Kidney epithelial cell (primary cell): ENCODE measurements around the gene PRKCA. TPM values are rescaled to one million over a fixed set of nuclear protein-coding genes. Genes with fewer than 3 reads are reported as not detected.

Source experiments
- DNase-seq: peaks from one replicate; pipeline ENCODE4 v3.0.0-alpha.2; 2010; ENCODE audit warnings: low read depth
- H3K27me3 ChIP-seq: 2 replicates; pipeline ENCODE4 v1.6.0; 2011; ENCODE audit warnings: low read length; ENCODE audit not compliant: control insufficient read depth, insufficient read depth
- H3K36me3 ChIP-seq: 2 replicates; pipeline ENCODE4 v1.5.1; 2011; ENCODE audit warnings: low read length; ENCODE audit not compliant: control insufficient read depth, insufficient read depth
- H3K4me3 ChIP-seq: 2 replicates; pipeline ENCODE4 v1.5.1; 2011; ENCODE audit warnings: low read depth, mild to moderate bottlenecking, control low read depth, low read length
- CTCF ChIP-seq: IDR thresholded peaks from 2 replicates; pipeline ENCODE4 v1.5.1; 2011; ENCODE audit warnings: mild to moderate bottlenecking, moderate library complexity, low read length, control low read depth, inconsistent platforms; ENCODE audit not compliant: insufficient read depth, poor library complexity, severe bottlenecking
- total RNA-seq: library from RNA; depleted of rRNA; stranded (reverse); fragments of >200 nt; gene quantifications from 2 replicates; pipeline ENCODE4 v1.2.3, GENCODE V29; 2015

Gene PRKCA
- total RNA-seq, 1 donor from 2014 or later: 5.7 TPM

GRCh38 chr17:66661411-66662256 is 359.2 kb downstream of the PRKCA start:
- Histone ChIP-seq H3K27me3 (no peaks in the 10 kb centered on the region), H3K4me3 (no peak overlapping the region), H3K36me3 (no peaks in the 10 kb centered on the region)
- peak; percentile 67 for DNase-seq
- TF ChIP-seq CTCF: no peak

GRCh38 chr17:66662496-66662895 is 360.1 kb downstream of the PRKCA start:
- no peak for TF ChIP-seq CTCF
- no peaks in the 10 kb centered on the region for H3K36me3 ChIP-seq
- no peak overlapping the region for H3K4me3 ChIP-seq
- H3K27me3 ChIP-seq: no peaks in the 10 kb centered on the region
- no peak for DNase-seq

GRCh38 chr17:66663041-66663606 is 360.7 kb downstream of the PRKCA start:
- TF ChIP-seq CTCF: no peak
- DNase-seq: no peak
- Histone ChIP-seq H3K36me3 (no peaks in the 10 kb centered on the region), H3K4me3 (no peak overlapping the region), H3K27me3 (no peaks in the 10 kb centered on the region)

GRCh38 chr17:66664336-66664735 is 361.9 kb downstream of the PRKCA start:
- no peaks in the 10 kb centered on the region for H3K27me3 ChIP-seq
- TF ChIP-seq CTCF: no peak
- DNase-seq: no peak
- no peak overlapping the region for H3K4me3 ChIP-seq
- H3K36me3 ChIP-seq: no peaks in the 10 kb centered on the region

- H3K36me3 ChIP-seq: no peaks in the 10 kb centered on the region
- no peak overlapping the region for H3K4me3 ChIP-seq
- DNase-seq: no peak
- TF ChIP-seq CTCF: no peak
- H3K27me3 ChIP-seq: no peaks in the 10 kb centered on the region
These were observed 362.8 kb downstream of the PRKCA start for GRCh38 chr17:66665194-66665593.
